HG03139 (cell line): ENCODE measurements around the gene AADACL4.
"Not testable (repeated sequence)": the region's sequence is repeated elsewhere in the genome, so short reads cannot be mapped to it uniquely, and the experiment has no call there.

Source experiments
- ATAC-seq: cut with Tn5 transposase; IDR thresholded peaks from one replicate; pipeline ENCODE4 v1.9.1; 2021; ENCODE audit not compliant: unreplicated experiment

AADACL4 gene

DNA sequence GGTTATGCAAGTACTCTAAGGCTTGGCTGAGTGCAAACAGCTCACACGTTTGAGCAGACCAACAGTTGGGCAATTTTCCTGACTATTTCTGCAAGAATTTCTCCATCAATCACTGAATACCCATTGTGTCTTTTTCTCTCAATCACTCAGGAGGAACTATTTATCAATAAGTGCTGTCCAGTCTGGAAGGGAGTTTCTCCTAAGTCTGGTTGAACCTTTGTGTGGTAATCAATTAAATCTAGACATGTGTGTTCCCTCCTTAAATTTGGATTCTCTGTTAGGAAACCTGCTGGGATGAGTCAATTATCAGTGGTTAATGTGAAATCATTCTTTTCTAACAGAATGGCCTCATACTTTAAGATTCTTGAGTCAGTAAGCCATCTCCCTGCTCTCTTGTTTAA lies 65.2 kb downstream of the AADACL4 start:
- ATAC-seq: no peak

DNA sequence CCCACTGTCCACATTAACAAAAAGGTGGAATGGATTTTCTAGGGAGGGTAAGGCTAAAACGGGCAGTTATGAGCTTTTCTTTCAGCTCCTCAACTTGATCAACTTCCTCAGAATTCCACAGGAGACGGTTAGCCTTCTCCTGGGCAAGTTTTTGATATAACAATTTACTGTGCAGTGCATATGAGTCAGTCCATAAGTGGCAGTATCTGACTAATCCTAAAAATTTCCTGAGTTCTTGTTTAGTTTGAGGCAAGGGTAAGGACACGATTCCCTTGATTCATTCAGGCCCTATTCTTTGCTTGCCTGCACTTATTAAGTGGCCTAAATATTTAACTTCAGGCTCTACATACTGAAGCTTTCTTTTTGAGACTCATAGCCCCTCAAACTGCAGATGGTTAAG lies 65.8 kb downstream of the AADACL4 start:
- no peak for ATAC-seq

DNA sequence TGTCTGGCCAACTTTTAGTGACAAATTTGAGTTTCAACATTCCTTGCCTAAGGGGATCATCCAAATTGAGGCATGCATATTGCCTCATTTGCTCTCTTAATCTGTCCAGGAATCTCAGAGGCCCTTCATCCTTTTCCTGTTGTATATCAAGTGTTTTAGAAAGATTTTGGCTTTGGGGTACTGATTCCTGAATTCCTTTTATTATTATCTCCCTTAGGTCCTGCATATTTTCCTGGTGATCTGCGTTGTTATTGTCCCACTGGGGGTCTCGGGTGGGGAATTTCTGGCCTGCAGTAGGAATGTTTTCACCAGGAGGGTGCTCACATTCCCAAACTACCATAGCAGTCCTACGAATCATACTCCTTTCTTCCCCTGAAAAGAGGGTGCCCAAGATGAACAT lies 67.7 kb downstream of the AADACL4 start:
- no peak for ATAC-seq

DNA sequence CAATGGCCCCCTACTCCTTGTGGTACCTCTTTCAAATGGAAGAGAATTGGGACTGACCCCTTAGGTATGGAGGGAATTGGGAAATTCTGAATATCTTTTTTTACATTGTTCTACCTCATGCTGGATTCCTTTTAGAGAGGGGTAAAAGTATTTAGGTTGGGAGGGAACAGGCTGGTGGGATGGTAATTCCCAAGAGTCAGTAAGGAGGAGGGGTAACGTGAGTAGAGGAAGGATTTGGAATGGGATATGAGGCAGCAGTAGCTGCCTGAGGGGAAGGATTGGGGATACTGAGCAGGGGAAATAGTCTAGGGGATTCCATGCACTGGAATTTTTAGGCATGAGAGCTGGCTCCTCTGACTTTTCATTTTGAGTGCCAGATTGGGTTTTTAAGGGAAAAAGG lies 68.2 kb downstream of the AADACL4 start:
- no peak for ATAC-seq

DNA sequence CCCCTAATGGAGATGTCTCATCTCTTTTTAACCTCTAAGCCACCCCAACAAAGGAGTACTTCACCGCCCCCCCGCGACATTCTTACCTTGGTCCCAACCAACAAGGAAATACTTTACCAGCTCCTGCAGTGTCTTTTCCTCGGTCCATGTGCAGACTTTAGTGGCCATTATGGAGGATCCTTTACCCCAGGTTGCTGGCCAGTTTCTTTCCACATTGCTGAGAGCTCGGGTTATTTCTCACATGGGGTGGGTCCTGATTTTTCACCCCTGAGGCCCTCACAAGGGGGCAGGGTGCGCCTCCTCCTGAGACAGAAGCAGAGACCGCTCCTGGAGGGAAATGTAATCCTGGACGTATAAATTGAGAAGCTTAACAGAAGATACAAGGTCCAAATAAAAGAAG lies 69.0 kb downstream of the AADACL4 start:
- no peak for ATAC-seq

DNA sequence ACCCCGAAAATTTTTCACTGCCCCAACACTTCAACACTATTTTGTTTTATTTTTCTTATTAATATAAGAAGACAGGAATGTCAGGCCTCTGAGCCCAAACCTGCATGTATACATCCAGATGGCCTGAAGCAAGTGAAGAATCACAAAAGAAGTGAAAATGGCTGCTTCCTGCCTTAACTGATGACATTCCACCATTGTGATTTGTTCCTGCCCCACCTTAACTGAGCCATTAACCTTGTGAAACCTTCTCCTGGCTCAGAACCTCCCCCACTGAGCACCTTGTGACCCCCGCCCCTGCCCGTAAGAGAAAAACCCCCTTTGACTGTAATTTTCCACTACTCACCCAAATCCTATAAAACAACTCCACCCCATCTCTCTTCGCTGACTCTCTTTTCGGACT lies 69.8 kb downstream of the AADACL4 start:
- ATAC-seq: not testable (repeated sequence)

DNA sequence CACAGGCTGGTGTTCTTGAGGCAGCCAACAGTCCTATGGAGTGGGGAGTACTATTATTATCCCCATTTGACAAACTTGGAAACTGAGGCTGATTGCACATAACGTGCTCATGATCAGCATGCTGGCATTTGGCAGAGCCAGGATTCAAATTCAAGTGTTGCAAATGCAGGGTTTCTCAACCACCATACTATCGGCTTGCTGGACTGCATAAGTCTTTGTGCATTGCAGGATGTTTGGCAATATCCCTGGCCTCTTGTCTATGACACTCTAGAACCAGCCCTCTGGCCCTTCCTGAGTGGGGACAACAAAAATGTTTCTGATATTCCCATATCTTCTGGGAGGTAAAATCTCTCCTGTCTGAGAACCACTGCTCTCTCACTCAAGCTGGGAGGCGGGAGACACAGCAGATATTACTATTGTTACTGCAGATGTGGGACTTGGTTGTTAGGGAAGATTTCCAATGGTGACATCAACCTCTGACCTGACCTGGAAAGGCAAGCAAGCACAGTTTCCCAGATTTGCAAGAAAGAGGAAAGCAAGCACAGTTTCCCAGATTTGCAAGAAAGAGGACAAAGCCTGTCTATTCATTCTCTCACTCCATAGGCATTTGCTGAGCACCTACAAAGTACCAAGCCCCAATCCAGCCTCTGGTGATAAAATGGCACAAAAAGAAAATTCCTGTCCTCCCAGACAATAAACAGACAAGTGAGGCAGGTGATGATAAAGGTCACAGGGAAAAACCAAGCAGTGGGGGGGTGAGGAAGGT lies 71.0 kb downstream of the AADACL4 start:
- ATAC-seq: no peak

DNA sequence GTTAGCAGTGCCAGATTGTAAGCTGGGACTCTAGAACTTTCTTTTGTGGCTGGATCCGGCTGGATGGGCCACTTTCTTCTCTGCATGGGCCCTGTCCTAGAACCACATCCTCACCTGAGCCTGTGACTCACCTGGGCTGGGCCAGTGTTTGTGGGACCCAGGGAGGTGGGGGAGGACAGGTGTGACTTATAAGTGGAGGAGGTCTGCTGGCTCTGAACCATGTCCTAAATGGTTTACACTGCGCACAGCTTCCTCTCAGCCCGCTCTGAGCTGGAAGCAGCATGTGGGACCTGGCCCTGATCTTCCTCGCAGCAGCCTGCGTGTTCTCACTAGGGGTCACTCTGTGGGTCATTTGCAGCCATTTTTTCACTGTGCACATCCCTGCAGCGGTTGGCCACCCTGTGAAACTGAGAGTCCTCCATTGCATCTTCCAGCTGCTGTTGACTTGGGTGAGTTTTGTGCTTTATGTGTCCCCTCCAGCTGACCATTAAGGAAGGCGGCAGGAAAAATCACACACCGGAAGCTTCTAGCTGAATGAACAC lies 72.1 kb downstream of the AADACL4 start, which contains the start of gene AADACL3:
Gene AADACL3 (plus strand): TSS at position 215 of the 542 bp plus-strand sequence. CDS start 67 bp downstream, at position 282.
- no peak for ATAC-seq
